22Rv1 (cell line): ENCODE results near the gene KCNQ5.

Source experiments
- H3K27ac ChIP-seq: fragments of 450-650 bp; 2 replicates; pipeline ENCODE4 v1.5.1; 2017
- ZFX ChIP-seq: fragments of 450-650 bp; IDR thresholded peaks from 2 replicates; pipeline ENCODE4 v1.6.1; 2017; ENCODE audit warnings: antibody characterized with exemption, borderline replicate concordance
- TF ChIP-seq, protein P1 (sequence below): fragments of 450-650 bp; IDR thresholded peaks from 2 replicates; pipeline ENCODE4 v1.5.1; 2017; ENCODE audit warnings: mild to moderate bottlenecking

KCNQ5 gene

DNA sequence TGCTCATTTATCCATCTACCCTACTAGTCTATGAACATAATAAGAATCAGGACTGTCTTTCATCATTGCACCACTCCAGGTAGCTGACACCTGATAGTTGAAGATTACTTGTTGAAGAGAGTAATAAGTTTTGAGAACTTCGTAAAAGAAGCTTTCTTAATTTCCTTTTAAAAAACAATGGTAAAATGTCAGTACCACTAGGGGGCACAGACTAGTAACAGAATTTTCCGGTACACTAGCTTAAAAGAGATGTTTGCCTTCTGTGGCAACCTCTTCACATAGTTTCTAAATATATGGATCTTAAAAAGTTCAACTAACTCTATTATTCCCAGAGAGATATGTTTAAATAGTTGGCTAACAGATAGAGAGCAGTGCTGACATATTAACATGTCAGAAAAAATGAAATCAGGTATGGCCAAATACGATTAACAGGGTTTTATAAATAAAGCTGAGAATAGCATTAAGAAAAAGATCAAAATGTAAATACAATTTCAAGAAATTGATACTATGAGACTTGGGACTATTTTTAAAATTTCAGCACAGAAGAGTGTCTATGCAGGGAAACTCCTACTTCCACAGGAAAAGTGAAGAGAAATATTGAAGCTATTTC is 5.4 kb upstream of the KCNQ5 start:
- no peak overlapping the region for H3K27ac ChIP-seq
- TF ChIP-seq, protein P1, sequence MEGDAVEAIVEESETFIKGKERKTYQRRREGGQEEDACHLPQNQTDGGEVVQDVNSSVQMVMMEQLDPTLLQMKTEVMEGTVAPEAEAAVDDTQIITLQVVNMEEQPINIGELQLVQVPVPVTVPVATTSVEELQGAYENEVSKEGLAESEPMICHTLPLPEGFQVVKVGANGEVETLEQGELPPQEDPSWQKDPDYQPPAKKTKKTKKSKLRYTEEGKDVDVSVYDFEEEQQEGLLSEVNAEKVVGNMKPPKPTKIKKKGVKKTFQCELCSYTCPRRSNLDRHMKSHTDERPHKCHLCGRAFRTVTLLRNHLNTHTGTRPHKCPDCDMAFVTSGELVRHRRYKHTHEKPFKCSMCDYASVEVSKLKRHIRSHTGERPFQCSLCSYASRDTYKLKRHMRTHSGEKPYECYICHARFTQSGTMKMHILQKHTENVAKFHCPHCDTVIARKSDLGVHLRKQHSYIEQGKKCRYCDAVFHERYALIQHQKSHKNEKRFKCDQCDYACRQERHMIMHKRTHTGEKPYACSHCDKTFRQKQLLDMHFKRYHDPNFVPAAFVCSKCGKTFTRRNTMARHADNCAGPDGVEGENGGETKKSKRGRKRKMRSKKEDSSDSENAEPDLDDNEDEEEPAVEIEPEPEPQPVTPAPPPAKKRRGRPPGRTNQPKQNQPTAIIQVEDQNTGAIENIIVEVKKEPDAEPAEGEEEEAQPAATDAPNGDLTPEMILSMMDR = peak; percentile 81
- no peak for TF ChIP-seq ZFX

GRCh38 chr6:72617721-72618120 is 4.1 kb upstream of the KCNQ5 start:
- H3K27ac ChIP-seq = no peak overlapping the region
- TF ChIP-seq, protein P1 = no peak
- TF ChIP-seq ZFX = no peak

GRCh38 chr6:72619883-72620696 is 1.8 kb upstream of the KCNQ5 start:
- no peak overlapping the region for H3K27ac ChIP-seq
- no peak for TF ChIP-seq ZFX
- TF ChIP-seq, protein P1 = no peak

DNA sequence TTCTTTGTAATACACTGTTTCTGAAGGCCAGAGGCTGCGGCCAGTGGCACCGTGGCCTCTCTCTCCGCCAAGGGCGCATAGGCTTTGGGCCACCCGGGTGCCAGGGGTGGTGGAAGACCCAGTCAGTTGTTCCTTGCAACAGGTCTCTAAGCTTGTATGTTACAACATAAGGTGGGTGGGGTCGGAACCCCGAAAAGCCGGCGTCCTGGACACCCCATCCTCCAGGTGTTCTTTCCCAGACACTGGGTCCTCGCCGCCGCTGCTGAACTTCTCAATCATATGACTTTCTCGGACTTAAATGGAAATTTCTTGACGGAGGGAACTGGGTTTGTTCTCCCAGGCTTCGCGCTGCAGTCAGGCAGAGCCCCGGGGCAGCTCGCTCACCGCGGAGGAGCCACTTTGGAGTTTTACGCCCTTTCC is 983 bp upstream of the KCNQ5 start:
- H3K27ac ChIP-seq = no peak overlapping the region
- TF ChIP-seq, protein P1 = no peak
- TF ChIP-seq ZFX = no peak

DNA sequence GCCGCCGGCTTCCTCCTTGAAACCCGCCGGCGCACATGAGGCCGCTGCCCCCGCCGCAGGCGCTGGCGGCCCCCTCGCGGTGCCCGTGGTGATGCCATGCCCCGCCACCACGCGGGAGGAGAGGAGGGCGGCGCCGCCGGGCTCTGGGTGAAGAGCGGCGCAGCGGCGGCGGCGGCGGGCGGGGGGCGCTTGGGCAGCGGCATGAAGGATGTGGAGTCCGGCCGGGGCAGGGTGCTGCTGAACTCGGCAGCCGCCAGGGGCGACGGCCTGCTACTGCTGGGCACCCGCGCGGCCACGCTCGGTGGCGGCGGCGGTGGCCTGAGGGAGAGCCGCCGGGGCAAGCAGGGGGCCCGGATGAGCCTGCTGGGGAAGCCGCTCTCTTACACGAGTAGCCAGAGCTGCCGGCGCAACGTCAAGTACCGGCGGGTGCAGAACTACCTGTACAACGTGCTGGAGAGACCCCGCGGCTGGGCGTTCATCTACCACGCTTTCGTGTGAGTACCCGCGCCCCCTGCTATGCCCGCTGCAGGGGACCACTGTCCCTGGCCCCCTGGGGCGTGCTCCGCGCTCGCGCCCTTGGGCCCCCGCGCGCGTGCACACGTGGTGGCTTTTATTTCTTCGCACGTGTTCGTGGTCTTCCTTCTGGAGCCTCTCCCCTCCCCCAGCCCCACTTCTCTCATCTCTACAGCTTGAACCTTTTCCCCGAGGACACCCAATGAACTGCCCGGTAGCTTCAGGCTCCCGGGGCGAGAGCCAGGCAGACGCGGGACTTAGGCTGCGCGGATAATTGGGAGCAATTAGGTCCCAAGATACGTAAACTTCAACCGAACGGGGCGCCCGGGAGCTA is 453 bp downstream of the KCNQ5 start:
- peak overlapping the region; percentile 47 for H3K27ac ChIP-seq
- TF ChIP-seq, protein P1 = peak; percentile 43
- TF ChIP-seq ZFX = no peak

DNA sequence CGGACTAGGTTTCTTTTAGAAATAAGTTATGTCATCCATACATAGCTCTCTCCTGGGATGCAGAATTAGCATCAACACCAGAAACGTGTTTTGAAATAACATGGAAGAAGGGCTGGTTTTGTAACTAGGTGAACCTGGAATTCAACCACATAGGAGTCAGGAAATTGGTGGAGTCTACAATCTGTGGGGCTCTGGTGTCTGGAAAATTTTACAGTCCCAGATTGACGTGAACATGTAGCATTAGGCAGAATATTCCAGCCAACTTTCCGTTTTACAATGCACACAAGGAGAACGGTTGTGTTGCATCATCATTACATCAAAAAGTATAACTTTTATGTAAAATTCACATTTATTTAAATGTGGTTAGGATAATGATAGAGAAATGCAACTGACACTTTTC is 1.9 kb downstream of the KCNQ5 start:
- TF ChIP-seq, protein P1 = no peak
- no peak for TF ChIP-seq ZFX
- no peak overlapping the region for H3K27ac ChIP-seq
